GM12891 (cell line): Measurements from ENCODE around the gene PLD3.
"Not testable (repeated sequence)": the region's sequence is repeated elsewhere in the genome, so short reads cannot be mapped to it uniquely, and the experiment has no call there.

Experiments used
- PAX5 ChIP-seq: IDR thresholded peaks from 2 replicates; pipeline ENCODE4 v1.6.1; 2011; ENCODE audit warnings: low read length, moderate library complexity, mild to moderate bottlenecking; ENCODE audit not compliant: insufficient read depth, severe bottlenecking
- POLR2A ChIP-seq: IDR thresholded peaks from 2 replicates; pipeline ENCODE4 v1.6.1; 2011; ENCODE audit warnings: low read depth, low read length, control low read depth
- POLR2AphosphoS5 ChIP-seq: IDR thresholded peaks from 2 replicates; pipeline ENCODE4 v1.6.1; 2011; ENCODE audit warnings: low read depth, low read length, control low read depth
- POU2F2 ChIP-seq: IDR thresholded peaks from 2 replicates; pipeline ENCODE4 v1.6.1; 2011; ENCODE audit warnings: low read depth, mild to moderate bottlenecking, control low read depth, low read length, moderate library complexity
- SPI1 ChIP-seq: IDR thresholded peaks from 2 replicates; pipeline ENCODE4 v1.6.1; 2011; ENCODE audit warnings: low read depth, low read length, control low read depth
- TAF1 ChIP-seq: IDR thresholded peaks from 2 replicates; pipeline ENCODE4 v1.6.1; 2011; ENCODE audit warnings: low read depth, low read length, control low read depth

- not testable (repeated sequence) for TF ChIP-seq POLR2A, TAF1, POU2F2, POLR2AphosphoS5, SPI1, PAX5
Measured at GRCh38 chr19:40333083-40333482, 15.4 kb upstream of the PLD3 start.
